Measurements from ENCODE around the gene SLC37A3. TPM values are rescaled to one million over a fixed set of nuclear protein-coding genes. Genes with fewer than 3 reads are reported as not detected.
"Not testable (repeated sequence)": the region's sequence is repeated elsewhere in the genome, so short reads cannot be mapped to it uniquely, and the experiment has no call there.

SLC37A3 gene
- total RNA-seq, 1 donor from 2014 or later = 7.5 TPM

GRCh38 chr7:140423501-140423900 is 25.2 kb upstream of the SLC37A3 start:
- Histone ChIP-seq H3K36me3 (no peaks in the 10 kb centered on the region), H3K27ac (replicated peaks) (no peak overlapping the region), H3K9me3 (replicated peaks) (no peaks in the 10 kb centered on the region), H3K4me3 (no peak overlapping the region), H3K4me1 (peaks cover 9% of the 10 kb centered on the region), H3K27me3 (ENCODE audit: low read depth) (peaks cover 12% of the 10 kb centered on the region)
- intact Hi-C loops (cut with micrococcal nuclease) = no loop called here
- no peak for TF ChIP-seq CTCF (IDR thresholded peaks at IDR 0.05; ENCODE audit: borderline replicate concordance)
- DNase-seq = no peak

GRCh38 chr7:140421521-140421920 is 23.2 kb upstream of the SLC37A3 start:
- Histone ChIP-seq H3K36me3 (no peaks in the 10 kb centered on the region), H3K27me3 (ENCODE audit: low read depth) (no peaks in the 10 kb centered on the region), H3K9me3 (replicated peaks) (no peaks in the 10 kb centered on the region), H3K4me1 (peaks cover 9% of the 10 kb centered on the region), H3K27ac (replicated peaks) (no peak overlapping the region), H3K4me3 (no peak overlapping the region)
- DNase-seq = no peak
- no peak for TF ChIP-seq CTCF (IDR thresholded peaks at IDR 0.05; ENCODE audit: borderline replicate concordance)
- intact Hi-C loops (cut with micrococcal nuclease) = no loop called here

GRCh38 chr7:140418653-140419052 is 20.3 kb upstream of the SLC37A3 start:
- H3K4me3 ChIP-seq = no peak overlapping the region
- peaks cover 8% of the 10 kb centered on the region for H3K27me3 ChIP-seq (ENCODE audit: low read depth)
- no peaks in the 10 kb centered on the region for H3K9me3 ChIP-seq (replicated peaks)
- intact Hi-C loops (cut with micrococcal nuclease) = no loop called here
- TF ChIP-seq CTCF (IDR thresholded peaks at IDR 0.05; ENCODE audit: borderline replicate concordance) = no peak
- DNase-seq = no peak
- H3K4me1 ChIP-seq = no peaks in the 10 kb centered on the region
- no peaks in the 10 kb centered on the region for H3K36me3 ChIP-seq
- H3K27ac ChIP-seq (replicated peaks) = no peak overlapping the region

GRCh38 chr7:140418156-140418472 is 19.8 kb upstream of the SLC37A3 start:
- H3K4me3 ChIP-seq; DNase-seq; intact Hi-C loops (cut with micrococcal nuclease); H3K9me3 ChIP-seq (replicated peaks); H3K27me3 ChIP-seq (ENCODE audit: low read depth); H3K4me1 ChIP-seq; H3K36me3 ChIP-seq; H3K27ac ChIP-seq (replicated peaks): not testable (repeated sequence)

GRCh38 chr7:140417456-140418155 is 19.3 kb upstream of the SLC37A3 start:
- intact Hi-C loops (cut with micrococcal nuclease) = no loop called here
- H3K9me3 ChIP-seq (replicated peaks) = no peaks in the 10 kb centered on the region
- no peak for DNase-seq
- peaks cover 11% of the 10 kb centered on the region for H3K27me3 ChIP-seq (ENCODE audit: low read depth)
- no peak for TF ChIP-seq CTCF (IDR thresholded peaks at IDR 0.05; ENCODE audit: borderline replicate concordance)
- H3K27ac ChIP-seq (replicated peaks) = no peak overlapping the region
- no peaks in the 10 kb centered on the region for H3K4me1 ChIP-seq
- H3K36me3 ChIP-seq = no peaks in the 10 kb centered on the region
- H3K4me3 ChIP-seq = no peak overlapping the region

GRCh38 chr7:140416560-140416959 is 18.2 kb upstream of the SLC37A3 start:
- Histone ChIP-seq H3K4me1 (no peaks in the 10 kb centered on the region), H3K27me3 (ENCODE audit: low read depth) (peaks cover 11% of the 10 kb centered on the region), H3K9me3 (replicated peaks) (no peaks in the 10 kb centered on the region), H3K36me3 (no peaks in the 10 kb centered on the region), H3K27ac (replicated peaks) (no peak overlapping the region), H3K4me3 (no peak overlapping the region)
- TF ChIP-seq CTCF (IDR thresholded peaks at IDR 0.05; ENCODE audit: borderline replicate concordance) = no peak
- intact Hi-C loops (cut with micrococcal nuclease) = no loop called here
- DNase-seq = no peak

- peaks cover 11% of the 10 kb centered on the region for H3K27me3 ChIP-seq (ENCODE audit: low read depth)
- DNase-seq; H3K4me1 ChIP-seq; H3K9me3 ChIP-seq (replicated peaks); H3K36me3 ChIP-seq; H3K27ac ChIP-seq (replicated peaks); intact Hi-C loops (cut with micrococcal nuclease); H3K4me3 ChIP-seq: not testable (repeated sequence)
These were observed 17.5 kb upstream of the SLC37A3 start for GRCh38 chr7:140415816-140416215.
